Measurements from ENCODE around the gene TMEM131L.

TMEM131L gene

GRCh38 chr4:153553155-153553818 lies 87.1 kb downstream of the TMEM131L start:
- POLR2A ChIA-PET = no interaction called here

GRCh38 chr4:153553819-153554170 lies 87.6 kb downstream of the TMEM131L start:
- H3K4me3 ChIP-seq (ENCODE audit: low read depth, low read length) = no peak overlapping the region

More at GRCh38 chr4:153553155-153553818, 87.1 kb downstream of the TMEM131L start:
- no peak overlapping the region for H3K4me3 ChIP-seq (ENCODE audit: low read depth, low read length)
- TF ChIP-seq CTCF (IDR thresholded peaks at IDR 0.05; ENCODE audit: insufficient read depth, low read length, missing control alignments) = no peak
- DNase-seq (ENCODE audit: low read depth, low spot score) = no peak
- CTCF ChIA-PET = interaction anchor here (1.5 to 2.2 kb wide), 2 partner anchors 11 to 20 kb away, joined by 3 to 8 read pairs; no protein-coding TSS in a partner anchor

GRCh38 chr4:153555730-153556434 lies 89.7 kb downstream of the TMEM131L start:
- DNase-seq (ENCODE audit: low read depth, low spot score) = no peak
- TF ChIP-seq CTCF (IDR thresholded peaks at IDR 0.05; ENCODE audit: insufficient read depth, low read length, missing control alignments) = no peak
- POLR2A ChIA-PET = no interaction called here
- H3K4me3 ChIP-seq (ENCODE audit: low read depth, low read length) = no peak overlapping the region
- CTCF ChIA-PET = interaction anchor here (1.1 to 3.8 kb wide), 4 partner anchors 9 to 212 kb away, joined by 3 to 16 read pairs (median 4); no protein-coding TSS in a partner anchor

More at GRCh38 chr4:153553819-153554170, 87.6 kb downstream of the TMEM131L start:
- DNase-seq (ENCODE audit: low read depth, low spot score) = no peak
- CTCF ChIA-PET = interaction anchor here (1.2 to 1.5 kb wide), 2 partner anchors 12 to 18 kb away, joined by 3 to 4 read pairs; no protein-coding TSS in a partner anchor
- POLR2A ChIA-PET = no interaction called here
- TF ChIP-seq CTCF (IDR thresholded peaks at IDR 0.05; ENCODE audit: insufficient read depth, low read length, missing control alignments) = no peak

- POLR2A ChIA-PET = no interaction called here
Measured at GRCh38 chr4:153556435-153556815, 90.3 kb downstream of the TMEM131L start.

GRCh38 chr4:153560908-153561307 lies 94.7 kb downstream of the TMEM131L start:
- POLR2A ChIA-PET = no interaction called here
- no peak for TF ChIP-seq CTCF (IDR thresholded peaks at IDR 0.05; ENCODE audit: insufficient read depth, low read length, missing control alignments)
- CTCF ChIA-PET = no interaction called here

More at GRCh38 chr4:153556435-153556815, 90.3 kb downstream of the TMEM131L start:
- TF ChIP-seq CTCF (IDR thresholded peaks at IDR 0.05; ENCODE audit: insufficient read depth, low read length, missing control alignments) = no peak
- no peak overlapping the region for H3K4me3 ChIP-seq (ENCODE audit: low read depth, low read length)
- DNase-seq (ENCODE audit: low read depth, low spot score) = no peak
- CTCF ChIA-PET = interaction anchor here (1.1 to 3.8 kb wide), 4 partner anchors 9 to 213 kb away, joined by 3 to 16 read pairs (median 4); no protein-coding TSS in a partner anchor

More at GRCh38 chr4:153560908-153561307, 94.7 kb downstream of the TMEM131L start:
- no peak overlapping the region for H3K4me3 ChIP-seq (ENCODE audit: low read depth, low read length)
- DNase-seq (ENCODE audit: low read depth, low spot score) = no peak

All from AG04449 (cell line).